ENCODE measurements around the gene LMOD3. TPM values are rescaled to one million over a fixed set of nuclear protein-coding genes. Genes with fewer than 3 reads are reported as not detected.

Gene LMOD3
- total RNA-seq, 4 donors from 2014 or later = not detected

- no peak overlapping the region for H3K4me3 ChIP-seq
- DNase-seq = peak in 2 of 3 donors; percentile 77 to 83
- H3K27me3 ChIP-seq = no peaks in the 10 kb centered on the region
- peaks cover 0 to 70% (median 23%) of the 10 kb centered on the region in 4 donors for H3K4me1 ChIP-seq
- no peaks in the 10 kb centered on the region for H3K36me3 ChIP-seq
- TF ChIP-seq CTCF (IDR thresholded peaks at IDR 0.05) = no peak
- TF ChIP-seq POLR2A (IDR thresholded peaks at IDR 0.05) = no peak
- H3K9me3 ChIP-seq = no peaks in the 10 kb centered on the region
- peak overlapping the region in 3 of 4 donors; percentile 9 to 85 (median 54) for H3K27ac ChIP-seq
Measured at GRCh38 chr3:69082805-69083204, 39.6 kb downstream of the LMOD3 start.

- Histone ChIP-seq H3K36me3 (no peaks in the 10 kb centered on the region), H3K4me1 (peaks cover 0 to 68% (median 21%) of the 10 kb centered on the region in 4 donors), H3K4me3 (no peak overlapping the region), H3K27me3 (no peaks in the 10 kb centered on the region), H3K9me3 (no peaks in the 10 kb centered on the region), H3K27ac (peak overlapping the region in 3 of 4 donors; percentile 54 to 91 (median 85))
- no peak for TF ChIP-seq CTCF (IDR thresholded peaks at IDR 0.05)
- no peak for TF ChIP-seq POLR2A (IDR thresholded peaks at IDR 0.05)
- no peak for DNase-seq
Measured at GRCh38 chr3:69082361-69082760, 40.0 kb downstream of the LMOD3 start.

GRCh38 chr3:69081583-69082262 is 40.7 kb downstream of the LMOD3 start:
- H3K4me1 ChIP-seq = peaks cover 0 to 61% (median 19%) of the 10 kb centered on the region in 4 donors
- no peak overlapping the region for H3K4me3 ChIP-seq

GRCh38 chr3:69080233-69080920 is 42.0 kb downstream of the LMOD3 start, which contains the start of gene UBA3:
Gene UBA3, minus strand, starts transcription at chr3:69080365. Its CDS starts 12 bp downstream, at chr3:69080353.
- TF ChIP-seq POLR2A (IDR thresholded peaks at IDR 0.05) = peak in 1 of 2 donors; percentile 59
- no peak for TF ChIP-seq CTCF (IDR thresholded peaks at IDR 0.05)
- Histone ChIP-seq H3K36me3 (peaks cover 0 to 6% (median 0%) of the 10 kb centered on the region in 3 donors), H3K27me3 (no peaks in the 10 kb centered on the region), H3K9me3 (no peaks in the 10 kb centered on the region), H3K4me1 (peaks cover 0 to 60% (median 19%) of the 10 kb centered on the region in 4 donors), H3K4me3 (peak within 1 kb of the TSS; percentile 79 to 91 (median 86)), H3K27ac (peak within 1 kb of the TSS; percentile 84 to 91 (median 88))
- DNase-seq = peak; percentile 96 to 97 (median 96)

More at GRCh38 chr3:69081583-69082262, 40.7 kb downstream of the LMOD3 start:
- no peak for DNase-seq
- peak overlapping the region; percentile 17 to 91 (median 70) for H3K27ac ChIP-seq
- TF ChIP-seq CTCF (IDR thresholded peaks at IDR 0.05) (no peak), POLR2A (IDR thresholded peaks at IDR 0.05) (no peak)
- no peaks in the 10 kb centered on the region for H3K27me3 ChIP-seq
- H3K9me3 ChIP-seq = no peaks in the 10 kb centered on the region
- H3K36me3 ChIP-seq = no peaks in the 10 kb centered on the region

GRCh38 chr3:69079269-69080159 is 42.9 kb downstream of the LMOD3 start:
- peaks cover 0 to 60% (median 19%) of the 10 kb centered on the region in 4 donors for H3K4me1 ChIP-seq
- DNase-seq = peak in 1 of 3 donors; percentile 63

More at GRCh38 chr3:69079269-69080159, 42.9 kb downstream of the LMOD3 start:
- peak overlapping the region; percentile 79 to 91 (median 86) for H3K4me3 ChIP-seq
- TF ChIP-seq CTCF (IDR thresholded peaks at IDR 0.05) (no peak), POLR2A (IDR thresholded peaks at IDR 0.05) (no peak)
- H3K36me3 ChIP-seq = peaks cover 0 to 12% (median 0%) of the 10 kb centered on the region in 3 donors
- H3K27me3 ChIP-seq = no peaks in the 10 kb centered on the region
- H3K27ac ChIP-seq = peak overlapping the region; percentile 84 to 91 (median 88)
- H3K9me3 ChIP-seq = no peaks in the 10 kb centered on the region

All from Peyer's patch (tissue), 4 donors.